Endodermal cell (in vitro differentiated cells): ENCODE data around the gene CHN1. TPM values are rescaled to one million over a fixed set of nuclear protein-coding genes. Genes with fewer than 3 reads are reported as not detected.

ENCODE experiments used
- DNase-seq: peaks from one replicate; pipeline ENCODE4 v3.0.0-alpha.2; 2017
- H3K27ac ChIP-seq: 2 replicates; pipeline ENCODE4 v1.5.1; 2013; ENCODE audit warnings: mild to moderate bottlenecking, low read depth, low read length, moderate library complexity
- H3K27me3 ChIP-seq: 2 replicates; pipeline ENCODE4 v1.6.1; 2013; ENCODE audit warnings: mild to moderate bottlenecking, low read length, moderate library complexity; ENCODE audit not compliant: insufficient read depth, control insufficient read depth, poor library complexity, severe bottlenecking
- H3K36me3 ChIP-seq: 2 replicates; pipeline ENCODE4 v1.7.0; 2013; ENCODE audit warnings: mild to moderate bottlenecking, low read length, moderate library complexity; ENCODE audit not compliant: control insufficient read depth, insufficient read depth
- H3K4me1 ChIP-seq: one replicate; pipeline ENCODE4 v1.7.0; 2013; ENCODE audit warnings: low read length; ENCODE audit not compliant: control insufficient read depth, insufficient read depth
- H3K4me3 ChIP-seq: 2 replicates; pipeline ENCODE4 v1.5.1; 2013; ENCODE audit warnings: mild to moderate bottlenecking, low read length, moderate library complexity
- H3K9ac ChIP-seq: 2 replicates; pipeline ENCODE4 v1.6.1; 2013; ENCODE audit warnings: mild to moderate bottlenecking, low read length, moderate library complexity; ENCODE audit not compliant: poor library complexity, severe bottlenecking; ENCODE audit errors: extremely low read depth
- H3K9me3 ChIP-seq: 2 replicates; pipeline ENCODE4 v1.6.1; 2013; ENCODE audit warnings: mild to moderate bottlenecking, low read length, moderate library complexity; ENCODE audit not compliant: control insufficient read depth
- H3K27ac Mint-ChIP-seq: 2 replicates; pipeline ENCODE4 v1.8.0; 2020; ENCODE audit warnings: mixed read lengths
- H3K27me3 Mint-ChIP-seq: 2 replicates; pipeline ENCODE4 v1.8.0; 2021; ENCODE audit warnings: mild to moderate bottlenecking, mixed read lengths; ENCODE audit not compliant: insufficient read depth
- H3K36me3 Mint-ChIP-seq: 2 replicates; pipeline ENCODE4 v1.8.0; 2020; ENCODE audit warnings: low read depth, mixed read lengths
- H3K4me1 Mint-ChIP-seq: 2 replicates; pipeline ENCODE4 v1.8.0; 2020; ENCODE audit warnings: mixed read lengths
- H3K4me3 Mint-ChIP-seq: 2 replicates; pipeline ENCODE4 v1.8.0; 2020; ENCODE audit warnings: mild to moderate bottlenecking, moderate library complexity, mixed read lengths
- H3K9me3 Mint-ChIP-seq: 2 replicates; pipeline ENCODE4 v1.8.0; 2020; ENCODE audit warnings: mild to moderate bottlenecking, mixed read lengths
- WGBS, 2 experiments: methylation state at CpG; one replicate each; pipeline versions ENCODE4 v1.1.5 to v1.1.7; 2013; ENCODE audit warnings: missing lambda C conversion rate in 2 of 2, mixed read lengths in 1 of 2; ENCODE audit not compliant: insufficient coverage in 1 of 2, insufficient read length in 1 of 2; 5-methylcytosine and 5-hydroxymethylcytosine counted together
- total RNA-seq, 2 donors: library from RNA; stranded (reverse); fragmentation: NEBNext Ultra II Directional in 1 of 2; extraction: Animal tissue kit (Norgen Biotek cat#: 25700) in 1 of 2; gene quantifications; 2 replicates in 1 of 2; 3 replicates in 1 of 2; pipeline ENCODE4 v1.2.1, GENCODE V29; 2021
- TF ChIP-seq, protein P1 (sequence below): fragments of 200-600 bp; sonication (generic); conservative IDR thresholded peaks from 2 replicates; pipeline ENCODE4 v1.5.0; 2021; ENCODE audit warnings: antibody characterized with exemption, mild to moderate bottlenecking

CHN1 gene
- total RNA-seq, 2 donors from 2014 or later: 24.3 to 28.8 TPM

DNA sequence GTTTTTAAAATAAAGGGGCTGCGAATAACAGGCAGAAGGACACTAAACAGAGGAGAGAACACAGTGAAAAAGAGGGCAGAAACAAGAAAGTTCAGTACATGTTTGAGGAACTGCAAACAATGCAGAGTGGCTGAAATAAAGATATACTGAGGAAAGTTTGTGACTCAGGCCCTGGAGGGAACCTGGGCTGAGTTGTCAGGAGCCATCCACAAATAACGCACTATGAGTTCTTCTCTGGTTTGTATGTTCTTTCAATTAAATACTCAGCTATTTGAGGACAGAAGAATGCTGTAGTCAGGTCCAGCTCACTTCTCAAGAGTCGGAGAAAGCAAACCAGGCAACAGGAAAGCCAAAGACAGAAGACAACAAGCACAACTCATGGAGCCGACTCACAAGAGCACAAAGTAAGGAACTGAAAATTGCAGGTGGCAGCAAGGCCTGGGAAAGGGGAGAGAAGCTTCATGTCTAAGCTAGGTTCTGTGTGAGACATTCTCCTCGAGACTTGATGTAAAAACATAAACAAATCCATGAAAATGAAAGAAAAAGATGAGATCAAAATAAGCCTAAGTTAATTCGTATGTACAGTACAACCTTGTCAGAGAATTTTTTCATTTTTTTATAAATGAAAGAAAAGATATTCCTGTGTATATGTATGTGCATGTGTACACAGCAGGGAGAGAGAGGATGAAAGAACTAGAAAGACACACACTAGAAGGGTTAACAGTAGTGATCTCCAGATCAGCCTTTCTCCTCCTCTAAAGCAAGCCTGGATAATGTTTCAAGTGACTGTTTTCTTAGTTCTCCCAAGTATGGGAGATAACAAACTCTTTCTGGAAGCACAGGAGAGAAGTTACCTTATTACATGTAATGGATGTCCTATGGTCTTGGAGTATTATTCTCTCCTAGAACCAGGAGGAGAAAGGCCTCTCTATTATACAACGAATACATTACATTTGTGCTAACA is 41.5 kb downstream of the CHN1 start:
- Histone ChIP-seq H3K27me3 (no peaks in the 10 kb centered on the region), H3K36me3 (no peaks in the 10 kb centered on the region), H3K4me3 (no peak overlapping the region), H3K9ac (no peak overlapping the region), H3K4me1 (peaks cover 4% of the 10 kb centered on the region), H3K9me3 (no peaks in the 10 kb centered on the region), H3K27ac (peak overlapping the region; percentile 74)
- DNase-seq: no peak
- Mint-ChIP-seq H3K27me3 (no peaks in the 10 kb centered on the region), H3K27ac (peak overlapping the region; percentile 85), H3K36me3 (no peaks in the 10 kb centered on the region), H3K4me1 (peaks cover 40% of the 10 kb centered on the region), H3K9me3 (no peaks in the 10 kb centered on the region), H3K4me3 (no peak overlapping the region)
- TF ChIP-seq, protein P1, sequence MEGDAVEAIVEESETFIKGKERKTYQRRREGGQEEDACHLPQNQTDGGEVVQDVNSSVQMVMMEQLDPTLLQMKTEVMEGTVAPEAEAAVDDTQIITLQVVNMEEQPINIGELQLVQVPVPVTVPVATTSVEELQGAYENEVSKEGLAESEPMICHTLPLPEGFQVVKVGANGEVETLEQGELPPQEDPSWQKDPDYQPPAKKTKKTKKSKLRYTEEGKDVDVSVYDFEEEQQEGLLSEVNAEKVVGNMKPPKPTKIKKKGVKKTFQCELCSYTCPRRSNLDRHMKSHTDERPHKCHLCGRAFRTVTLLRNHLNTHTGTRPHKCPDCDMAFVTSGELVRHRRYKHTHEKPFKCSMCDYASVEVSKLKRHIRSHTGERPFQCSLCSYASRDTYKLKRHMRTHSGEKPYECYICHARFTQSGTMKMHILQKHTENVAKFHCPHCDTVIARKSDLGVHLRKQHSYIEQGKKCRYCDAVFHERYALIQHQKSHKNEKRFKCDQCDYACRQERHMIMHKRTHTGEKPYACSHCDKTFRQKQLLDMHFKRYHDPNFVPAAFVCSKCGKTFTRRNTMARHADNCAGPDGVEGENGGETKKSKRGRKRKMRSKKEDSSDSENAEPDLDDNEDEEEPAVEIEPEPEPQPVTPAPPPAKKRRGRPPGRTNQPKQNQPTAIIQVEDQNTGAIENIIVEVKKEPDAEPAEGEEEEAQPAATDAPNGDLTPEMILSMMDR: no peak
- WGBS, 2 experiments: 90 to 92% methylated on average over 5 to 6 of the region's 7 CpGs

DNA sequence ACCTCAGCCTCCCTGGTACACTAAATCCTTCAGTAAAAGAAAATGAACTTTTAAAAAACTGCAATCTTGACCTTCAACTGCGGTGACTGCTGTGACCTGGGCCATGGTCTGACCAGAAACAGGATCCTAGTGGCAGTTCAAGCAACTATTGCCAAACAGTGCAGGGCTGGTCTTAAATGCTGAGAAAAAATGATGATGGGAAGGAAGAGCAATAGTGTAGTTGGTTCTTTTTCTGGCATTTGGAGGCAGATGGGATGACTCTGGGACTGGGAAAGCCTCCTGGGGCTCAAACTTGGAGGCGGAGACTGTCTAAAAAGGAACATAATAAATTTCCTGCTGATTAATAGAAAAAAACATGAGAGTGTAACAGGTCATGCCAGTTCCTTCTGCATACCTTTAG is 45.4 kb downstream of the CHN1 start:
- Histone ChIP-seq H3K4me1 (no peaks in the 10 kb centered on the region), H3K9ac (no peak overlapping the region), H3K27ac (no peak overlapping the region), H3K4me3 (no peak overlapping the region), H3K9me3 (no peaks in the 10 kb centered on the region), H3K36me3 (no peaks in the 10 kb centered on the region), H3K27me3 (no peaks in the 10 kb centered on the region)
- Mint-ChIP-seq H3K9me3 (peaks cover 2% of the 10 kb centered on the region), H3K27ac (peak overlapping the region; percentile 0), H3K4me1 (peaks cover 23% of the 10 kb centered on the region), H3K4me3 (no peak overlapping the region), H3K27me3 (no peaks in the 10 kb centered on the region), H3K36me3 (peaks cover 5% of the 10 kb centered on the region)
- no peak for DNase-seq
- WGBS, 2 experiments: 74 to 97% methylated on average over 2 of the region's 2 CpGs
- TF ChIP-seq, protein P1: no peak

DNA sequence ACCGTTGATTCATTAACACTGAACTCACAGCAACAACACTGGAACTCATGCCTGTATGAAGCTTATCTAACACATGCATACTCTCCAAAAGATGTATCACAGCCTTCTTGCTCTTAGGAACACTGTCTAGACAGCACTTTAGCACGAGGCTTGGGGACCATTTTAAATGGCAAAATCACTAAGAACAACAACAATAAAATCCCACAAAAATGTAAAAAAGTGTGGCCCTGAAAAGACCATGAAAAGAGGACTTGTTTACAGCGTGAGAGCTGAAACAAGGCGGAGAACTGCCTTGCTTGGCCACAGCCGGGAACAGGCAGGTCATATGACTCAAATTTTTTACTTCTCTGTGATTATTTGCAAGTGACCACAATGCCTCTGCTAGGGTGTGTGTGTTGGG is 48.1 kb downstream of the CHN1 start:
- peaks cover 14% of the 10 kb centered on the region for H3K4me1 Mint-ChIP-seq
- H3K4me3 Mint-ChIP-seq: no peak overlapping the region
- Histone ChIP-seq H3K27ac (no peak overlapping the region), H3K9ac (no peak overlapping the region), H3K27me3 (no peaks in the 10 kb centered on the region), H3K36me3 (no peaks in the 10 kb centered on the region), H3K4me1 (no peaks in the 10 kb centered on the region), H3K4me3 (no peak overlapping the region), H3K9me3 (no peaks in the 10 kb centered on the region)
- H3K27ac Mint-ChIP-seq: no peak overlapping the region
- 92 to 93% methylated on average over 4 to 5 of the region's 5 CpGs for WGBS, 2 experiments
- no peaks in the 10 kb centered on the region for H3K27me3 Mint-ChIP-seq
- peaks cover 5% of the 10 kb centered on the region for H3K36me3 Mint-ChIP-seq
- H3K9me3 Mint-ChIP-seq: peaks cover 2% of the 10 kb centered on the region
- no peak for DNase-seq
- TF ChIP-seq, protein P1: no peak
